GM12878 (cell line): ENCODE data around the gene PRSS57. TPM values are rescaled to one million over a fixed set of nuclear protein-coding genes. Genes with fewer than 3 reads are reported as not detected.

ENCODE experiments used
- ATF2 ChIP-seq: IDR thresholded peaks from 2 replicates; pipeline ENCODE4 v1.6.1; 2012; ENCODE audit warnings: low read length, inconsistent platforms
- BCL3 ChIP-seq: IDR thresholded peaks from 2 replicates; pipeline ENCODE4 v1.6.1; 2011; ENCODE audit warnings: borderline replicate concordance, low read depth, mild to moderate bottlenecking, moderate library complexity, low read length; ENCODE audit not compliant: insufficient read depth, poor library complexity, severe bottlenecking
- CHD1 ChIP-seq: IDR thresholded peaks from 2 replicates; pipeline ENCODE4 v1.6.1; 2012; ENCODE audit warnings: low read depth, low read length, improper control_type of control experiment
- CREM ChIP-seq: IDR thresholded peaks from 2 replicates; pipeline ENCODE4 v1.6.1; 2014; ENCODE audit warnings: antibody characterized with exemption, low read depth
- E2F8 ChIP-seq: fragments of 450-650 bp; IDR thresholded peaks from 2 replicates; pipeline ENCODE4 v1.6.1; 2018; ENCODE audit warnings: mild to moderate bottlenecking, low read depth, moderate library complexity; ENCODE audit not compliant: partially characterized antibody
- ELK1 ChIP-seq: IDR thresholded peaks from 2 replicates; pipeline ENCODE4 v1.6.1; 2012; ENCODE audit warnings: low read depth, low read length, improper control_type of control experiment
- ESRRA ChIP-seq: IDR thresholded peaks from 2 replicates; pipeline ENCODE4 v1.6.1; 2012; ENCODE audit warnings: mild to moderate bottlenecking, low read length, improper control_type of control experiment
- ETV6 ChIP-seq, 2 experiments: fragments of 450-650 bp in 1 of 2; IDR thresholded peaks in 1 of 2; conservative IDR thresholded peaks in 1 of 2; 2 replicates each; pipeline ENCODE4 v1.6.1; 2014; ENCODE audit warnings: antibody characterized with exemption in 1 of 2, borderline replicate concordance in 1 of 2, low read depth in 1 of 2, mild to moderate bottlenecking in 1 of 2, moderate library complexity in 1 of 2
- HDAC6 ChIP-seq: fragments of 200-600 bp; sonication (generic); IDR thresholded peaks from one replicate; pipeline ENCODE4 v1.8.0; 2017; ENCODE audit warnings: antibody characterized with exemption; ENCODE audit not compliant: unreplicated experiment
- MEF2A ChIP-seq: IDR thresholded peaks from 2 replicates; pipeline ENCODE4 v1.6.1; 2011; ENCODE audit warnings: low read depth, mild to moderate bottlenecking, low read length, moderate library complexity; ENCODE audit not compliant: insufficient read depth
- NFYA ChIP-seq: IDR thresholded peaks from 2 replicates; pipeline ENCODE4 v1.6.1; 2011; ENCODE audit warnings: low read depth, mild to moderate bottlenecking, low read length, improper control_type of control experiment, borderline replicate concordance
- NR2C1 ChIP-seq: fragments of 450-650 bp; IDR thresholded peaks from 2 replicates; pipeline ENCODE4 v1.6.1; 2017; ENCODE audit warnings: antibody characterized with exemption, mild to moderate bottlenecking, moderate library complexity
- PML ChIP-seq: IDR thresholded peaks from 2 replicates; pipeline ENCODE4 v1.6.1; 2012; ENCODE audit warnings: low read length, inconsistent platforms
- RELA ChIP-seq: fragments of 450-650 bp; IDR thresholded peaks from 2 replicates; pipeline ENCODE4 v1.8.0; 2014; ENCODE audit warnings: borderline replicate concordance; ENCODE audit not compliant: partially characterized antibody
- RELB ChIP-seq: fragments of 450-650 bp; IDR thresholded peaks from 2 replicates; pipeline ENCODE4 v1.6.1; 2017; ENCODE audit warnings: low read depth, mild to moderate bottlenecking, moderate library complexity
- SPI1 ChIP-seq: IDR thresholded peaks from 2 replicates; pipeline ENCODE4 v1.6.1; 2011; ENCODE audit warnings: low read depth, mild to moderate bottlenecking, low read length, moderate library complexity, borderline replicate concordance; ENCODE audit not compliant: insufficient read depth
- TCF12 ChIP-seq: IDR thresholded peaks from 2 replicates; pipeline ENCODE4 v1.6.1; 2011; ENCODE audit warnings: low read depth, mild to moderate bottlenecking, low read length
- YBX1 ChIP-seq: fragments of 450-650 bp; IDR thresholded peaks from 2 replicates; pipeline ENCODE4 v1.6.1; 2016; ENCODE audit warnings: antibody characterized with exemption
- ZBED1 ChIP-seq: IDR thresholded peaks from 2 replicates; pipeline ENCODE4 v1.6.1; 2016; ENCODE audit warnings: borderline replicate concordance
- ZNF217 ChIP-seq: fragments of 450-650 bp; IDR thresholded peaks from 2 replicates; pipeline ENCODE4 v1.6.1; 2017; ENCODE audit warnings: antibody characterized with exemption, mild to moderate bottlenecking
- ZSCAN29 ChIP-seq: fragments of 450-650 bp; IDR thresholded peaks from 2 replicates; pipeline ENCODE4 v1.6.1; 2017; ENCODE audit warnings: mild to moderate bottlenecking, moderate library complexity
- polyA plus RNA-seq, 11 experiments: library from polyadenylated mRNA; depleted of rRNA in 4 of 11; unstranded in 6 of 11; stranded (reverse) in 5 of 11; fragments of >200 nt; fragmentation: Nextera tagmentation in 4 of 11; fragmentation: Illumina TruSeq in 1 of 11; extraction: Ambion mirVana in 4 of 11; extraction: Trizol in 1 of 11; gene quantifications; 1 replicate in 1 of 11; 2 replicates in 10 of 11; pipeline versions ENCODE4 v1.2.1 to v1.2.3, GENCODE V29; 2011 to 2016; ENCODE audit warnings: inconsistent platforms in 2 of 11, missing spikeins in 2 of 11, low read depth in 1 of 11
- total RNA-seq, 4 experiments: library from RNA; depleted of rRNA in 3 of 4; stranded (reverse); fragments of >200 nt in 3 of 4; fragmentation: Illumina TruSeq in 1 of 4; extraction: Trizol in 1 of 4; gene quantifications; 2 replicates each; pipeline versions ENCODE4 v1.2.1 to v1.2.3, GENCODE V29; 2013 to 2021

The PRSS57 gene
- total and polyA plus RNA-seq, 10 of the 15 experiments (the other 5 are each of a cell fraction or from before 2014, with no cell fraction given) = not detected

GRCh38 chr19:674282-675151, 20.7 kb downstream of the PRSS57 start (continued):
- no peak for TF ChIP-seq ATF2
- no peak for TF ChIP-seq NFYA
- TF ChIP-seq RELB = peak; percentile 30; the same call in 1 of the 2 replicates
- TF ChIP-seq ZNF217 = no peak
- TF ChIP-seq E2F8 = no peak
- no peak for TF ChIP-seq ELK1
- TF ChIP-seq SPI1 = no peak
- TF ChIP-seq ETV6 (conservative IDR thresholded peaks at IDR 0.05 in 1 of 2, IDR thresholded peaks at IDR 0.05 in 1 of 2; ENCODE audit: borderline replicate concordance in 1 of 2, low read depth in 1 of 2) = no peak
- no peak for TF ChIP-seq PML
- TF ChIP-seq ESRRA = no peak
- peak; percentile 88 for TF ChIP-seq RELA
- TF ChIP-seq BCL3 = no peak
- no peak for TF ChIP-seq HDAC6
- peak; percentile 42; the same call in 1 of the 2 replicates for TF ChIP-seq CREM
- TF ChIP-seq ZSCAN29 = no peak
- TF ChIP-seq TCF12 = no peak
- no peak for TF ChIP-seq YBX1
- TF ChIP-seq NR2C1 = 0 out of 2 replicates have a peak, but pooled peaks have one; percentile 11
- TF ChIP-seq CHD1 = no peak
- no peak for TF ChIP-seq MEF2A
- TF ChIP-seq ZBED1 = peak; percentile 34; the same call in 1 of the 2 replicates
